VCaP (cell line): ENCODE measurements around the gene ZNF443.
A peak's percentile ranks its signal among the peaks of the same experiment; 100 is the strongest.
"Not testable (repeated sequence)": the region's sequence is repeated elsewhere in the genome, so short reads cannot be mapped to it uniquely, and the experiment has no call there.

Experiments used
- H3K27ac ChIP-seq: fragments of 450-650 bp; 2 replicates; pipeline ENCODE4 v1.5.1; 2017
- TF ChIP-seq, protein P1 (sequence below): fragments of 450-650 bp; conservative IDR thresholded peaks from 2 replicates; pipeline ENCODE4 v1.5.1; 2017; ENCODE audit warnings: mild to moderate bottlenecking, moderate library complexity

ZNF443 gene

DNA sequence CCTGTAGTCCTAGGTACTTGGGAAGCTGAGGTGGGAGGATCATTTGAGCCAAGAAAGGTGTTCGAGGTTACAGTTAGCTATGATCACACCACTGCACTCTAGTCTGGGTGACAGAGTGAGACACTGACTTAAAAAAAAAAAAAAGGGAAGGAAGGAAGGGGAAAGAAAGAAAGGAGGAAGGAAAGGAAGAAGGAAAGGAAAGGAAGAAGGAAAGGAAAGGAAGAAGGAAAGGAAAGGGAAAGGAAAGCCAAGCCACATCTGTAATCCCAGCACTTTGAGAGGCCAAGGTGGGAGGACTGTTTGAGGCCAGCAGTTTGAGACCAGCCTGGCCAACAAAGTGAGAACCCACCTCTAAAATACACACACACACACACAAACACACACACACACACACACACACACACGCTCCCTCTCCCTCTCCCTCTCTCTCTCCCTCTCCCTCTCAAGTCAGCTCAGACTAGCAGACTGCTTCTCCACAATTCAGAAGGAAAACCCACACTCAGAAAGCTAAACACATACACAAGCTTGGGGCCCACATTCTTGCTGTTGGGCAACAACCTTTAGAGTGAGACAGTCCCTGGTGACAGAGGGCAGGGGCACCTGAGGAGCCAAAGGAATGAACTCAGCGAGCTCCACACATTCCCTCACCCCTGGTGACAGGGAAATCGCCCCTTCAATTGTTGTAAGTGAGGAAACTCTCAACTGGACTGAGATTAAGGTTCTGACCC, 41.1 kb upstream of the ZNF443 start:
- no peak overlapping the region for H3K27ac ChIP-seq
- TF ChIP-seq, protein P1, sequence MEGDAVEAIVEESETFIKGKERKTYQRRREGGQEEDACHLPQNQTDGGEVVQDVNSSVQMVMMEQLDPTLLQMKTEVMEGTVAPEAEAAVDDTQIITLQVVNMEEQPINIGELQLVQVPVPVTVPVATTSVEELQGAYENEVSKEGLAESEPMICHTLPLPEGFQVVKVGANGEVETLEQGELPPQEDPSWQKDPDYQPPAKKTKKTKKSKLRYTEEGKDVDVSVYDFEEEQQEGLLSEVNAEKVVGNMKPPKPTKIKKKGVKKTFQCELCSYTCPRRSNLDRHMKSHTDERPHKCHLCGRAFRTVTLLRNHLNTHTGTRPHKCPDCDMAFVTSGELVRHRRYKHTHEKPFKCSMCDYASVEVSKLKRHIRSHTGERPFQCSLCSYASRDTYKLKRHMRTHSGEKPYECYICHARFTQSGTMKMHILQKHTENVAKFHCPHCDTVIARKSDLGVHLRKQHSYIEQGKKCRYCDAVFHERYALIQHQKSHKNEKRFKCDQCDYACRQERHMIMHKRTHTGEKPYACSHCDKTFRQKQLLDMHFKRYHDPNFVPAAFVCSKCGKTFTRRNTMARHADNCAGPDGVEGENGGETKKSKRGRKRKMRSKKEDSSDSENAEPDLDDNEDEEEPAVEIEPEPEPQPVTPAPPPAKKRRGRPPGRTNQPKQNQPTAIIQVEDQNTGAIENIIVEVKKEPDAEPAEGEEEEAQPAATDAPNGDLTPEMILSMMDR = no peak

DNA sequence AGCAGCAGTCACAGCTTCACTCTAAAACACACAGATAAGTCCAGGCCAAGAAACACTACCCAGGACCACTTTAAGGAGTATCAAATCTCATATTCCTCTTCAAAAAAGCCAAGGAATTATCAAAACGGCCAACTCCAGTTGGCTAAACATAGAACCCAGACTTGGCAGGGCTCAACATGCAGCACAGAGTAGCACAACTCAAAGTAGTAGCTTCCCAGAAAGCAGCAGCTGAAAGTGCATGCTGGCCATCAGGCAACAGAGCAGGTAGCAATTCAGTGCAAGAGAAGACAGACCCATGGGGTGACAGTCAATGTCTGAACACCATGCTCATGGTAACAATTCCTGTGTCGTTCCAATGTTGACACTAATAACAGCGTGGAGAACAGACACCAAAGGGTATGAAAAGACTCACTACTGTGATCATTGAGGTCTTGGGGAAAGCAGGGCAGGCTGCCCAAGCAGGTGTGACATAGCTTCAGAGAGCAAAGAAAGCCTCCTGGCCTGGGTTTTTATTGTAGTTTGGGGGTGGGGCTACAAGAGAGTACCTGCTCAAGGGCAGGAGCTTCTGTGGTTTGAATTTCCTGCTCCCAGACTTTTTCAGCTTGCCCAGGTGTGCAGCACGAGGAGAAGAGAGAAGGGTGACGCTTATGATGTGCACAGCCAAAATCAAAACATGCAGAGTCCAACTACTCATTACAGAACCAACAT, 37.6 kb upstream of the ZNF443 start:
- TF ChIP-seq, protein P1 = no peak
- H3K27ac ChIP-seq = no peak overlapping the region

DNA sequence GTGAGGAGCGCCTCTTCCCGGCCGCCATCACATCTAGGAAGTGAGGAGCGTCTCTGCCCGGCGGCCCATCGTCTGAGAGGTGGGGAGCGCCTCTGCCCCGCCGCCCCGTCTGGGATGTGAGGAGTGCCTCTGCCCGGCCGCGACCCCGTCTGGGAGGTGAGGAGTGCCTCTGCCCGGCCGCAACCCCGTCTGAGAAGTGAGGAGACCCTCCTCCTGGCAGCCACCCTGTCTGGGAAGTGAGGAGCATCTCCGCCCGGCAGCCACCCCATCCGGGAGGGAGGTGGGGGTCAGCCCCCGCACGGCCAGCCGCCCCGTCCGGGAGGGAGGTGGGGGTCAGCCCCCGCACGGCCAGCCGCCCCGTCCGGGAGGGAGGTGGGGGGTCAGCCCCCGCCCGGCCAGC, 26.8 kb upstream of the ZNF443 start:
- not testable (repeated sequence) for H3K27ac ChIP-seq

DNA sequence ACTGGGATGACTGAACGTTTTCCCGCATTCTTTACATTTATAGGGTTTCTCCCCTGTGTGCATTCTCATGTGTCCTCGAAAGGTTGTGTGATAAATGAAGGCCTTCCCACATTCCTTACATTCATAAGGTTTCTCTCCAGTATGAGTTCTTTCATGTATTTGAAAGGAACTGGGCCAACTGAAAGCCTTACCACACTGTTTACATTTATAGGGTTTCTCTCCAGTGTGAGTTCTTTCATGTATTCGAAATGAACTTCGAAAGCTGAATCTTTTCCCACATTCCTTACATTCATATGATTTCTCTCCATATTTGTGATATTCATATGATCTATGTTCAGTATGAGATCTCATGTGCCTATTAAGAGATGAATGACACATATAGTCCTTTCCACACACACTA, 24.4 kb upstream of the ZNF443 start:
- TF ChIP-seq, protein P1 = no peak
- no peak overlapping the region for H3K27ac ChIP-seq

DNA sequence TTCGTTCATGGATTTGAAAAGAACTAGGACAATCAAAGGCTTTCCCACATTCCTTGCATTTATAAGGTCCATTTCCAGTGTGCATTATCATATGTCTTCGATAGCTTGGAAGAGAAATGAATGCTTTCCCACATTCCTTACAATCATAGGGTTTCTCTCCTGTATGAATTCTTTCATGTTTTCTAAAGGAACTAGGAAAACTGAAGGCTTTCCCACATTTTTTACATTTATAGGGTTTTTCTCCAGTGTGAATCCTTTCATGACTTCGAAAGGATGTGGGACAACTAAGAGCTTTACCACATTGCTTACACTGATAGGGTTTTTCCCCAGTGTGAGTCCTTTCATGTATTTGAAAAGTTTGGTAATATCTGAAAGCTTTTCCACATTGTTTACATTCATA, 23.9 kb upstream of the ZNF443 start:
- TF ChIP-seq, protein P1 = no peak

DNA sequence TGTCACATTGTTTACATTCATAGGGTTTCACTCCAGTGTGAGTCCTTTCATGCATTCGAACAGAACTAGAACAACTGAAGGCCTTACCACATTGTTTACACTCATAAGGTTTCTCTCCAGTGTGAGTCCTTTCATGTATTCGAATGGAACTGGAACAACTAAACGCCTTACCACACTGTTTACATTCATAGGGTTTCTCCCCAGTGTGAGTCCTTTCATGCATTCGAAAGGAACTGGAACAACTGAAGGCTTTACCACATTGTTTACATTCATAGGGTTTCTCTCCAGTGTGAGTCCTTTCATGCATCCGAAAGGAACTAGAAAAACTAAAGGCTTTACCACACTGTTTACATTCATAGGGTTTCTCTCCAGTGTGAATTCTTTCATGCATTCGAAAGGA, 23.3 kb upstream of the ZNF443 start:
- H3K27ac ChIP-seq = not testable (repeated sequence)

More for the DNA sequence above, 23.9 kb upstream of the ZNF443 start:
- H3K27ac ChIP-seq = no peak overlapping the region

DNA sequence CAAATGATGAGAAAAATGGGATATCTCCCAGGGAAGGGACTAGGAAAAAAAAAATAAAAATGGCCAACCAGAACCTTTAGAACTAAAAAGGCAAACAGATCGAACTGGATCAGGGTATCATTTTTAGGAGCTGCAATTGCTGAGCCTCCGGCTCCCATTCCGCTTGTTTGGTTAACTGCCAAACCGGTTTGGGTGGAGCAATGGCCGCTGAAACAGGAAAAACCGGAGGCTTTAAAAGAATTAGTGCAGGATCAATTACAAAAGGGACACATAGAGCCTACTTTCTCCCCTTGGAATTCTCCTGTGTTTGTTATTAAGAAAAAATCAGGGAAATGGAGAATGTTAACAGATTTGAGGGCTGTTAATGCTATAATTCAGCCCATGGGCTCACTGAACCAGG, 12.7 kb upstream of the ZNF443 start:
- peak overlapping the region; percentile 75 for H3K27ac ChIP-seq
- TF ChIP-seq, protein P1 = no peak

DNA sequence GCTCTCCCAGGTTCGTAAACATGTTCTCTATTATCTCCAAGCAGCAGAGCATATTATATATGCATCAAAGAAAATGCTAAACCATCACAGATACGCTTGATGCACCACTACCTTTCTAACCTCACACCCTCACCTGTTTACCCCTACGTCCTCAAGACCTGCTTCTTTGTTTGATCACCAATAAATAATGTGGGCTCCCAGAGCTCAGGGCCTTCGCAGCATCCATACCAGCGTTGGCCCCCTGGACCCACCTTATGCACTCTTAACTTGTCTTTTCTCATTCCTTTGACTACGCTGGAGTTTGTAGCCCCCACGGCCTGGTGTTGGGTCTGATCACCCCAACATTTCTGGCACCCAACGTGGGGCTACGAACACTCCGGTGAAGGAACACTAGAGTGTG, 10.0 kb upstream of the ZNF443 start:
- no peak overlapping the region for H3K27ac ChIP-seq
- TF ChIP-seq, protein P1 = no peak
